Cardiac fibroblast (primary cell): ENCODE data around the gene NME9.

Experiments
- DNase-seq, 2 donors: peaks; one replicate each; pipeline versions ENCODE4 v3.0.0 to v3.0.0-alpha.2; 2010; ENCODE audit warnings: low read depth in 2 of 2
- H3K4me3 ChIP-seq, 2 donors: replicated peaks in 1 of 2; 1 replicate in 1 of 2; 2 replicates in 1 of 2; pipeline ENCODE4 v1.5.1; 2011; ENCODE audit warnings: low read depth in 2 of 2, low read length in 2 of 2, mild to moderate bottlenecking in 2 of 2, moderate library complexity in 1 of 2
- CTCF ChIP-seq: IDR thresholded peaks from one replicate; pipeline ENCODE4 v1.5.1; 2011; ENCODE audit warnings: low read depth, mild to moderate bottlenecking, low read length, inconsistent platforms

NME9 gene

GRCh38 chr3:138307899-138308298, 21.8 kb downstream of the NME9 start:
- H3K4me3 ChIP-seq, result no peak overlapping the region
- no peak for TF ChIP-seq CTCF
- no peak for DNase-seq

- H3K4me3 ChIP-seq, result no peak overlapping the region
- DNase-seq, result no peak
- TF ChIP-seq CTCF, result no peak
These were observed 26.2 kb downstream of the NME9 start for GRCh38 chr3:138303474-138303873.

- no peak for TF ChIP-seq CTCF
- no peak for DNase-seq
- H3K4me3 ChIP-seq, result no peak overlapping the region
These were observed 29.0 kb downstream of the NME9 start for GRCh38 chr3:138300647-138301046.

DNA sequence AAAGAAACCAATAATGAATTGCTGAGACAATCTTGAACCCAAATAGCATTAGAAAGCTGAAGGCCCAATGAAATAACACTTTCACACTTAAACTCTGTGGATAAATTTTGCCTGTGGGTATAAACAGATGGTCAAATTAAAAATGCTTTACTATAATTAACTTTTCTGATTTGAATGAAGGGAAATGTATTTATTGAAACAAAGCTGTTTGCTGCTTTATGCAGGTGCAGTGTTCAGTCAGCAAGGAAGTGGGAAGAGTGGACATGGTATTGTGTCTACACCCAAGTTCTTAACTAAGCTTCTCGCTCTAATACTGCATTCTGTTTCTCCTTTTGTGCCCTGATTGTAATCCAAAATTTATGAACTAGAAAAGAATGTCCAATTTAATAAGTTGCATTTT, 31.8 kb downstream of the NME9 start:
- TF ChIP-seq CTCF, result no peak
- DNase-seq, result no peak

DNA sequence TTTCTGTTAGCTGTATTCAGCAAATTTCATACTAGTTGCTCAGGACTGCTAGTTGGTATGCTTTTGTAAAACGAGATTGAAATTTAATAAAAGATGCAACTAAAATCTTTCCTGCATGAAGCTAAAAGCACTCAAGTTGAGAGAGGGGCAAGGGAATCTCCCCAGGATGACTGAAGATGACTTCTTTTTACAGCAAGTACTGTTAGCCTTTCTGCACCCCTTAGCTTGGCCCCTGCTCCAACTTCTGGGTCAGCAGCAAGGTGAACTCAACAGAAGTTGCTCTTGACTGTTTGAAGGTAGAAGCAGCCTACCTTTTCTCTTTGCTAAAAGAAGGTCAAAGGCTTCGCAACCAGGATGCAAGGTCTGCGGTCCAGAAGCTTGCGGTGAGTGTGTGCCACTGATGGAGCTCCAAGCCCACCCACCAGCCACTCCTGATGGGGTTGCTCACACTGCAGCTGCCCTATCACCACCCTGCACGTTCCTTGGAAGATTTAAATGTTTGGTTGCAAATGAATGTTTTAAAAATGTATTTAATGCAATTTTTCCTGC, 32.5 kb downstream of the NME9 start:
- TF ChIP-seq CTCF, result no peak

More for the DNA sequence above, 31.8 kb downstream of the NME9 start:
- H3K4me3 ChIP-seq, result no peak overlapping the region

DNA sequence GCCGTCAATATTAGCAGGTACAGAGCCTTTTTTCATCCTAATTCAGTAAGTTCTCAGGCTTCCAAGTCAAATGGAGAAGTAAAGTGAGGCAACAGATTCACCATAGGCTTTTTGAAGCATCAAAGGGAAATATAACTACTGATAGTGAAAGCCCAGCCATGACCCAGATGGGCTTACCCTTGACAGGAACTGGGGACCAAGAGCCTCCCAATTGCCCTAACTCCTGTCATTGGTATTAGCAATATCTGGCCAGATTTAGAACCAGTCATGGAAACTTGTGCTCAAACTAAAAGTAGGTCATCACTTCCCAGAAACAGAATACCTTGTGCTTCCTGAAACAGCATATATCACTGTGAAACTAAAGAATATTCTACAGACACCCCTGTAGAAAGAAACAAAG, 33.0 kb downstream of the NME9 start:
- TF ChIP-seq CTCF, result no peak
- no peak for DNase-seq
- H3K4me3 ChIP-seq, result no peak overlapping the region

More for the DNA sequence above, 32.5 kb downstream of the NME9 start:
- no peak for DNase-seq
- no peak overlapping the region for H3K4me3 ChIP-seq

GRCh38 chr3:138289701-138290100, 40.0 kb downstream of the NME9 start:
- H3K4me3 ChIP-seq, result no peak overlapping the region
- DNase-seq, result no peak
- TF ChIP-seq CTCF, result no peak
